Endothelial cell (in vitro differentiated cells): ENCODE data around the gene SGCD. TPM values are rescaled to one million over a fixed set of nuclear protein-coding genes. Genes with fewer than 3 reads are reported as not detected.

ENCODE experiments used
- DNase-seq: peaks from one replicate; pipeline ENCODE4 v3.0.0; 2021; ENCODE audit warnings: low spot score
- H3K27ac Mint-ChIP-seq: one replicate; pipeline ENCODE4 v1.8.0; 2021; ENCODE audit warnings: mixed read lengths, inconsistent platforms; ENCODE audit not compliant: unreplicated experiment
- H3K27me3 Mint-ChIP-seq: one replicate; pipeline ENCODE4 v1.8.0; 2021; ENCODE audit warnings: mild to moderate bottlenecking, moderate library complexity, mixed read lengths, inconsistent platforms; ENCODE audit not compliant: unreplicated experiment
- H3K36me3 Mint-ChIP-seq: one replicate; pipeline ENCODE4 v1.8.0; 2021; ENCODE audit warnings: mild to moderate bottlenecking, low read depth, mixed read lengths, inconsistent platforms; ENCODE audit not compliant: unreplicated experiment
- H3K4me1 Mint-ChIP-seq: one replicate; pipeline ENCODE4 v1.8.0; 2021; ENCODE audit warnings: mild to moderate bottlenecking, mixed read lengths, inconsistent platforms; ENCODE audit not compliant: unreplicated experiment
- H3K4me3 Mint-ChIP-seq: one replicate; pipeline ENCODE4 v1.8.0; 2021; ENCODE audit warnings: mild to moderate bottlenecking, mixed read lengths, inconsistent platforms; ENCODE audit not compliant: unreplicated experiment
- H3K9me3 Mint-ChIP-seq: one replicate; pipeline ENCODE4 v1.8.0; 2021; ENCODE audit warnings: mixed read lengths, inconsistent platforms; ENCODE audit not compliant: unreplicated experiment
- CTCF ChIP-seq: fragments of 200-600 bp; sonication (generic); IDR thresholded peaks from one replicate; pipeline ENCODE4 v1.5.0; 2021; ENCODE audit warnings: antibody characterized with exemption; ENCODE audit not compliant: unreplicated experiment
- total RNA-seq: library from RNA; stranded (reverse); fragmentation: NEBNext Ultra II Directional; extraction: Animal tissue kit (Norgen Biotek cat#: 25700); gene quantifications from one replicate; pipeline ENCODE4 v1.2.1, GENCODE V29; 2021; ENCODE audit not compliant: unreplicated experiment

Gene SGCD
- total RNA-seq, 1 donor from 2014 or later = 1.2 TPM

- Mint-ChIP-seq H3K27ac (no peak overlapping the region), H3K9me3 (no peaks in the 10 kb centered on the region), H3K4me3 (no peak overlapping the region), H3K27me3 (no peaks in the 10 kb centered on the region), H3K4me1 (no peaks in the 10 kb centered on the region), H3K36me3 (no peaks in the 10 kb centered on the region)
- TF ChIP-seq CTCF = no peak
- DNase-seq = no peak
Observed at GRCh38 chr5:156531199-156531598, 204.2 kb downstream of the SGCD start.

- Mint-ChIP-seq H3K4me1 (no peaks in the 10 kb centered on the region), H3K4me3 (no peak overlapping the region), H3K27me3 (no peaks in the 10 kb centered on the region), H3K36me3 (no peaks in the 10 kb centered on the region), H3K27ac (no peak overlapping the region), H3K9me3 (no peaks in the 10 kb centered on the region)
- DNase-seq = no peak
- no peak for TF ChIP-seq CTCF
Observed at GRCh38 chr5:156532921-156533320, 206.0 kb downstream of the SGCD start.

DNA sequence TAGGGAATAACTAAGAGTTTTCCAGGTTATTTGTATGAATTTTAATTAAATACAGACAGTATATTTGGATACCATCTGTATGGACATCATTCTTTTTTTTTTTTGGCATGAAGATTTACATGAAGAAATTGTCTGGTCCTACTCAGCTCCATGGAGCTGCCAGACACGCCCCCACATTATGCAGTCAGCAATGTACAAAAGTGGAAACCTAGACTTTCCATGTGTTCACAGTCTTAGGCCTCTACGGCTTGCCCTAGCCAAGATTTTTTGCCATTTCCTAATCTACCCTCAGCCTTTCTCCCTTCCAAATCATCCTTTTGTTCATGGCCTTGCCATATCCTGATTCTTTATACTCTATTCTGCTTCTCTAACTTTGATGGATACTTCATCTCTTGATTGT is 207.1 kb downstream of the SGCD start:
- no peaks in the 10 kb centered on the region for H3K4me1 Mint-ChIP-seq
- no peak overlapping the region for H3K27ac Mint-ChIP-seq
- H3K36me3 Mint-ChIP-seq = no peaks in the 10 kb centered on the region
- no peaks in the 10 kb centered on the region for H3K9me3 Mint-ChIP-seq
- no peaks in the 10 kb centered on the region for H3K27me3 Mint-ChIP-seq
- H3K4me3 Mint-ChIP-seq = no peak overlapping the region
- no peak for DNase-seq
- TF ChIP-seq CTCF = no peak

- no peak for TF ChIP-seq CTCF
- Mint-ChIP-seq H3K27me3 (no peaks in the 10 kb centered on the region), H3K9me3 (no peaks in the 10 kb centered on the region), H3K36me3 (no peaks in the 10 kb centered on the region), H3K4me3 (no peak overlapping the region), H3K27ac (no peak overlapping the region), H3K4me1 (no peaks in the 10 kb centered on the region)
- no peak for DNase-seq
Observed at GRCh38 chr5:156534906-156535485, 208.0 kb downstream of the SGCD start.

DNA sequence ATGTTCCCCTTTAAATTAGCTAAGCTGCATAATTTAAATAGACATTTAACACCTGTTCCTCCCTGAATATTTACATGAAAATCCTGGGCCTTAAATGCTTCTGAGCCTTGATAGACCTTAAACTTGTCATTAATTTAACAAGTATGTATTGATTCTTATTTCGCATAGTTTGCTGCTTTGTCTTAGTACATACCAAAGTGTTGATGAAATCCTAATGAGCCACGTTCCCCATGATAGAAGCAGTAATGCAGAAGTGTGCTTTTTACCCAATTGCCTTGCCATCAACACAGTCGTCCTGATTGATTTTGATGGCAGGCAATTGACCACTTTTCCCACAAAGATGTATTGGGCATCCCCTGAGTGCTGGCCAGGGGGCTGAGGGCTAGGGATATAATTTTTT is 213.5 kb downstream of the SGCD start:
- Mint-ChIP-seq H3K4me3 (no peak overlapping the region), H3K27ac (no peak overlapping the region), H3K36me3 (no peaks in the 10 kb centered on the region), H3K4me1 (no peaks in the 10 kb centered on the region), H3K9me3 (no peaks in the 10 kb centered on the region), H3K27me3 (peaks cover 1% of the 10 kb centered on the region)
- no peak for DNase-seq
- no peak for TF ChIP-seq CTCF
